ENCODE measurements around the gene NEAT1.
"Not testable (repeated sequence)": the region's sequence is repeated elsewhere in the genome, so short reads cannot be mapped to it uniquely, and the experiment has no call there.

GRCh38 chr11:65451301-65451700, 28.7 kb downstream of the NEAT1 start:
- TF ChIP-seq SUZ12 (IDR thresholded peaks at IDR 0.05); FOXA1 (IDR thresholded peaks at IDR 0.05); HDGF (IDR thresholded peaks at IDR 0.05; ENCODE audit: borderline replicate concordance); BHLHE40 (IDR thresholded peaks at IDR 0.05; ENCODE audit: borderline replicate concordance); FOXM1 (IDR thresholded peaks at IDR 0.05; ENCODE audit: borderline replicate concordance); ZNF384 (IDR thresholded peaks at IDR 0.05); FOXK2 (IDR thresholded peaks at IDR 0.05); ARNT (IDR thresholded peaks at IDR 0.05); SP1 (IDR thresholded peaks at IDR 0.05); L3MBTL2 (conservative IDR thresholded peaks at IDR 0.05); NFRKB (IDR thresholded peaks at IDR 0.05); PKNOX1 (IDR thresholded peaks at IDR 0.05); LEF1 (IDR thresholded peaks at IDR 0.05; ENCODE audit: borderline replicate concordance): not testable (repeated sequence)

Measured in HEK293T (cell line).